GM18951 (cell line): Measurements from ENCODE around the gene LTB4R.

Experiments
- POLR2A ChIP-seq: IDR thresholded peaks from 4 replicates; pipeline ENCODE4 v1.6.1; 2011; ENCODE audit warnings: mild to moderate bottlenecking; ENCODE audit not compliant: insufficient read length, insufficient read depth; ENCODE audit errors: extremely low read depth
- in situ Hi-C: fragments of 300-500 bp; cut with MboI; formaldehyde crosslinking; loops from one replicate; pipeline ENCODE4 v1.12.0; 2022; ENCODE audit warnings: low sequenced_read_pairs, mixed read lengths, inconsistent platforms; ENCODE audit not compliant: unreplicated experiment

Gene LTB4R

DNA sequence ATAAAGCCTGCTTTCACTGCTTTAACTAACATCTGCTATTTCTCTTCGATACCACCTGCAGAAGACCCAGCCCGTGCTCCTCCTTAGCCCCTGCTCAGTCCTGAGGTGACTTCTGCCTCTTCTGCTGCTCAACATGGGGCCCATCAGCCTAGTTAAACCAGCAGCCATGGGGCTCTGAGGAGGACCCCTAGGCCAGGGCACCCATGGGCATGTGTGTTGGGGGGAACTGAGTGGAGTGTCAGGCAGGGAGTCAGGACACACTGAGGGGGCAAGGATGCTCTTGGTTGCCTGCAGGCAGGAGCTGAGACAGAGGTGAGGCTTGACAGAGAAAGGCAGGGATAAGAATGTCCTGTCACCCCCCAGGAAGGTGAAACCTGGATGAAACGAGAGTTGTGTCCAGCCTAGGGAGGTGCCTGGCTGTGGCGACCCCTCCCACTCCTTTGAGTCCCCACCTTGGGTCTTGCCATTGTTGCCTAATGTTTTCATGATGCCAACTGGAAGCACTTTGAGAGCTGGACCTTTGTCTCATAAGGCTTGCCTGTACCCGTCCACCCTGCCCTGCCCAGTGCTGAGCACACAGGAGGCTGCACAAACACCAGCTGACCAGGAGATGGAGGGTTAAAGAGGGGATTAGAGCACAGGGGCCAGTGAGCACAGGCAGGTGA is 27.4 kb upstream of the LTB4R start:
- TF ChIP-seq POLR2A, result no peak
- in situ Hi-C loops, result no loop called here

- TF ChIP-seq POLR2A, result no peak
- in situ Hi-C loops, result no loop called here
Measured at GRCh38 chr14:24284501-24285035, 26.7 kb upstream of the LTB4R start.

GRCh38 chr14:24285351-24285750 is 26.0 kb upstream of the LTB4R start:
- in situ Hi-C loops, result no loop called here
- no peak for TF ChIP-seq POLR2A

GRCh38 chr14:24286996-24287395 is 24.3 kb upstream of the LTB4R start:
- no peak for TF ChIP-seq POLR2A
- in situ Hi-C loops, result no loop called here

DNA sequence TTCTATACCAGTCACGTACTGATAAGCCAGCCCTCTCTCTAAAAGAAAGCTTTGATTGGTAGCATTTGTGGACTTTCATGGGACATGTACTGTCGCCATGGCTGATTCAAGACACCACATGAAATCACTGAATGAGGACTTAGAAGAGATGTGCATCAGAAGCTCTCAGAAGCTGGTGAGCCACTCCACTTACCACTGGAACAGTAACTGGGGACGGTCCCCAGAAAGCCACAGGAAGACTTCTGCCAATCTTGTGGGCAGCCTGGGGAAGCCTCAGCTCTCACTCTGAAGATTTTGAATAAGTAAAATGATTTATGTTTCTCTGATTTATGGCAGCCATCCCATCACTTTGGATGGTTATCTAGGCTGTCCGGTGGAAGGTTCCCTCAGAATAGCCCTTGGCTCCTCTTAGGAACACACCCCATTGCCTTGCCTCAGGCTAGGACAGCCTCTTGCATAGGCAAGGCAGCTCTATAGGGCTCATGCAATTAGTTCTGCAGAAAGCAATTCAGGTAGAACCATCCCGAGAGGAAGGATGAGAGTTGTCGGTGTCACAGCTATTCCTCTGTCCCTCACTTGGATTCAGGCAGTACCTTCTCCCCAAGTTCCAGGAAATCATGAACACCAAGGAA is 21.5 kb upstream of the LTB4R start:
- in situ Hi-C loops, result no loop called here
- TF ChIP-seq POLR2A, result no peak

DNA sequence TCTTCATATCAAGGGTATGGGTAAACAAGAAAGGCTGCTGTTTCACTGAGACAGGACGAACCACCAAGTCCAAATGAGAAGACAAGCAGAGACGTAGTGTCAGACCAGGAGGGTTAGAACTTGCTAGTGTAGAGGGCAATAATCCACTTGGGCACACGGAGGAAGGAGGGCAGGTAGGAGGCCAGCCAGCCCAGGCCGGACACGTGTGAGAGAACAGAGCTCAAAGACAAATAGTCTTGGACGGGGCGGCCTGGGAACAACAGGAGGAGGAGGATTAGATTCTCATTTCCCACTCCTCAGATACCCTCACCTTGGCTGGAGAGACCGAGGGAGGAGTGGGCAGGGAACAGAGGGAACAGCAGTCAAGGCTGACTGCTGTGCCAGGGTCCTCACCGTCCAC is 20.6 kb upstream of the LTB4R start:
- TF ChIP-seq POLR2A, result no peak
- in situ Hi-C loops, result no loop called here

DNA sequence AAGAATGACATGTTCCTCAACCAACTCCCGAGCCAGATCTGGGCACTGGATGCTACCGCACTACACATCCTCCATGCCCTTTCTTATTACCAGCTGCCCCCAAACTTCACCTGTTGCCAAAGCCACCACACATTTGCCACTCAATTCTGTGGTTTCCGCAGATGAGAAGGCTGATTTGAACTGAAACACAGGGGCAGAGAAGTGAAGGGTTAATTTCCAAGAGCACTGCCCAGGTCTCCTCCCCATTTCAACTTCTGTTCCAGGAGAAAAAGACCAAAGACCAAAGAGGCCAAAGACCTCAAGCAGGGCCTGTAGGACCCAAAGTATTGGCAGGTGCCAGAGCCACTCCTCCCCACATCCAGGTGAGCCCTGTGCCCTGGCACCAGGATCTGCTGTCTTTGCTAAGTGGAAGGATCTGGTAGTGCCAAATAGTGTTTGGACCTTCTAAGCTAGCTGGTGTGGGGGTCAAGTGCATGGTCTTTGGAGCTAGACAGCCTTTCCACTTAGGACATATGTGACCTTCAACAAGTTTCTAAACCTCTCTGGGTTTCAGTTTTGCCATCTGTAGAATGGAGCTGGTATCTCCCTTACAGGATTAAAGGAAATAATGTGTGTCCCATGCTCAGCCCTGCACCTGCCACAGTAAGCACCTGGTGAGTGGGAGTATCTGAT is 19.7 kb upstream of the LTB4R start:
- no peak for TF ChIP-seq POLR2A
- in situ Hi-C loops, result no loop called here

DNA sequence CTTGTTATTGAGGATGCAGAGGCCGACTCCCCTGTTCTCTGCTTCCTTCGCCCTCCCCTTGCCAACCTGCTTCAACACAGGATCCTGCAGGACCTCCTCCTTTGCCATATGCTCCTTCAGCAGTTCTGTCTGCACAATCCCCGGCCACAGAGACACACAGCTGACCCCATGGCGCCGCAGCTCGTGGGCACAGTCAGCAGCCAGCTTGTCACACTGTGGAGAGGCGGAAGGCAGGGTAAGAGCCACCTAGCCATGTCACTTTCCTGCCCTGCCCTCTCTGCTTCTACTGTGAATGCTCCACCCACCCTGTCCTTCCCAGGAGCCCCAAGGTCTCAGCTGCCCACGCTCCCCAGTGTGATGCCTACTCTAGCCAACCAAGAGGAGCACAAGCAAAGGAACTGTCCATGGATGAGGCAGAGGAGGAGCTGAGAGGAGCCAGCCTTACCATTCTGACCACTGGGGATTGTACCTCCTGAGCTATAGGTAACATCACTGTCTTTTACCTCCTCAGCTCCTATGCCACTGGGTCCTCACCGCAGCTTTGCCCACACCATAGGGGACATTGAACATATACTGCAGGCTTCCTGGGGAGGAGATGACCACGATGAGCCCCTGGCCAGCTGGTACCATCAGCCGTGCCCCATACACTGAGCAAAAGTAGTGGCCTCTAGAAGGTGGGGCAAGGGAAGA is 19.0 kb upstream of the LTB4R start:
- no peak for TF ChIP-seq POLR2A
- in situ Hi-C loops, result no loop called here

GRCh38 chr14:24293525-24293924 is 17.8 kb upstream of the LTB4R start:
- TF ChIP-seq POLR2A, result no peak
- in situ Hi-C loops, result no loop called here

DNA sequence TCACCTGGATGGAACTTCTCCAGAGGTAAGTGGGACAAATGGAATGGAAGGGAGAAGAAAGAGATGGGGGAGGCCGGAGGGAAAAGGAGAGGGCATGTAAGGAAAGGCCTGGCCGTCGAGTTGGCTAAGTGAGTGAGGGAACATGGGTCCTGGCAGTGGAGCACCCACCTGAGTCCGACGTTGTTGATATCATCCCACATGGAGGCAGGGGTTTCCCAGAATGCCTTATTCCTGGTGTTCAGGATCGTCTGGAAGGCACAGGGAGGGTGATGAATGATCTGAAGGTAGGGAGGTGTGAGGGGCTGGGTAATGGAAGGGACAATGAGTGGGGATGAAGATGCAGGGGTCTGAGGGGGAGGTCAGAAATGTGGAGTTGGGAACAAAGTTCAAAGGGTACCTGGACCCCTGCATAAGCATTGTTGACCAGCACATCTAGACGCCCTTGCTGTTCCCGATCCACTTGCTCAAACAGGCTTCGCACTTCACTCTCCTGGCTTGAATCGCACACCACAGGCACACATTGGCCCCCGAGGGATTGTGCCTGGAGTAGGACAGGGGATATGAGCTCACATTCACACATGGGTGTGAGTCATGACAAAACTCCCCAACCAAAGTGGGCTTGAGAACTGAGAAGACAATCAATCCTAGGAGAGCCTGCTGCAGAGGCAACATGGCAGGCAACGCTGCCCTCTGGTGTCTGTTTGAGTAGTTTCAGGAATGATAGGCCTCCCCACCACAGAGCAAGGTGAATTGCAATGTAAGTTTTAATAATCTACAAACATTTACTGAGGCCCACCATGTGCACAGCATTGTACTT is 14.8 kb upstream of the LTB4R start:
- no peak for TF ChIP-seq POLR2A
- in situ Hi-C loops, result loop anchor here (5.0 kb wide), 1 partner anchor 54 kb away; the partner anchor contains the start of gene TINF2

DNA sequence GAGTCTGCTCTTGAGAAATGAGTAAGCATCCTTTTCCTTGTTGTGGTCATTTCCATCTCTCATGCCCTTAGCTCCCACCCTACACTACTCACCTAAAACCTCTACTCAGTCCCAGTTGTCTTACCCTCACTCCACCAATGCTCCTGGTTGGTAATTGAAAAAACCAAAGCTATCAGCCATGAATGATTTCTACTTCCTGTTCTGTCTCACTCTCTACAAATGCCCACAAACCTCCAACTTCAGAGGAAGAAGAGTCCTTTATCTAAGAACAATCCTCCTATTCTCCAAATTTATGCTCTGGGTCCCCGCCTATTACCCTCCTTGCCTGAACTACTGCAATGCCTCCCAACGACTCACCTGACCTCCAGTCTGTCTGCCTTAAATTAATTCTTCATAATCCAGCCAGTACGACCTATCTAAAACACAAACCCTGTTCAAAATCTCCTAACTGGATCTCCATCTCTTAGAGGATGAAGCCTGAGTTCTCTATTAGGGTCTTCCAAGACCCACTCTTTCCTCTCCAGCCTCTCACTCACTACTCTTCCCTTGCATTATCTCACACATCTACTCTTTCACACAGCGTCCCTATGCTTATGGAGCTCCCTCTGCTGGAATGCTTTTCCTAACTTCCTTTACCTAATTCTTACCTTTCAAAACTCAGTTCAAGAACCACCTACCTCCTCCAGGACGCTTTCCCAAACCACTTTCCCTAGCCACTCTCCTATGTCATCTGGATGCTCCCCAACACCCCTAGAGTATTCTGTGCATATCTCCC is 13.9 kb upstream of the LTB4R start:
- TF ChIP-seq POLR2A, result no peak
- in situ Hi-C loops, result loop anchor here (5.0 kb wide), 1 partner anchor 55 kb away; the partner anchor contains the start of gene TINF2

GRCh38 chr14:24298892-24299254 is 12.4 kb upstream of the LTB4R start:
- no peak for TF ChIP-seq POLR2A
- in situ Hi-C loops, result loop anchor here (5.0 kb wide), 1 partner anchor 57 kb away; the partner anchor contains the start of gene TINF2
